ENCODE measurements around the gene MPDU1.

MPDU1 gene

GRCh38 chr17:7557775-7558543, 25.7 kb upstream of the MPDU1 start:
- no peaks in the 10 kb centered on the region for H3K9me3 ChIP-seq (replicated peaks in 1 of 2; ENCODE audit: control insufficient read depth in 2 of 2, insufficient read depth in 1 of 2, low read depth in 1 of 2, low read length in 2 of 2)
- peaks cover 22 to 24% of the 10 kb centered on the region in 2 donors for H3K4me1 ChIP-seq (ENCODE audit: control insufficient read depth in 2 of 2, insufficient read depth in 1 of 2, low read depth in 1 of 2, low read length in 2 of 2)
- no peak overlapping the region for H2BK120ac ChIP-seq (ENCODE audit: low read depth, low read length)
- H3K4ac ChIP-seq (ENCODE audit: low read length), result no peak overlapping the region
- no peaks in the 10 kb centered on the region for H3K36me3 ChIP-seq (replicated peaks in 1 of 2; ENCODE audit: control insufficient read depth in 2 of 2, insufficient read depth in 2 of 2, low read length in 2 of 2)
- H3K18ac ChIP-seq (ENCODE audit: low read length), result peak overlapping the region; percentile 84
- H2BK12ac ChIP-seq (ENCODE audit: low read length), result peak overlapping the region; percentile 30
- H4K91ac ChIP-seq (ENCODE audit: low read depth, low read length, poor library complexity), result no peak overlapping the region
- H4K8ac ChIP-seq (ENCODE audit: low read depth, low read length), result peak overlapping the region; percentile 29
- no peak overlapping the region for H3K27ac ChIP-seq (replicated peaks; ENCODE audit: low read length)
- H2BK5ac ChIP-seq (ENCODE audit: low read length), result no peak overlapping the region
- no peak overlapping the region for H3K14ac ChIP-seq (ENCODE audit: low read length)
- peaks cover 5% of the 10 kb centered on the region for H3K79me1 ChIP-seq (ENCODE audit: low read depth, low read length)
- peak overlapping the region; percentile 95 for H2AFZ ChIP-seq (ENCODE audit: low read length)
- no peak overlapping the region for H3K4me2 ChIP-seq (ENCODE audit: insufficient read depth, low read length, poor library complexity, severe bottlenecking)
- H3K23ac ChIP-seq (ENCODE audit: low read depth, low read length, poor library complexity), result no peak overlapping the region
- H3K9ac ChIP-seq (ENCODE audit: low read depth, low read length, poor library complexity), result peak overlapping the region; percentile 30
- H2BK15ac ChIP-seq (ENCODE audit: low read length), result peak overlapping the region; percentile 92
- H3K27me3 ChIP-seq (ENCODE audit: control insufficient read depth in 3 of 3, insufficient read depth in 3 of 3, low read depth in 1 of 3, low read length in 3 of 3), result no peaks in the 10 kb centered on the region
- no CpG with 5 or more reads among the region's 21 CpGs for WGBS, 2 donors (ENCODE audit: extremely low coverage in 2 of 2, insufficient read length in 2 of 2, insufficient replicate concordance in 1 of 2)
- no peak overlapping the region for H3K4me3 ChIP-seq (ENCODE audit: low read length in 2 of 2)
- peak overlapping the region; percentile 94 for H2AK5ac ChIP-seq (ENCODE audit: low read depth, low read length)
- DNase-seq (ENCODE audit: low spot score), result no peak

- no peak for DNase-seq (ENCODE audit: low spot score)
- Histone ChIP-seq H3K27ac (replicated peaks; ENCODE audit: low read length) (no peak within 1 kb of the TSS), H3K4me3 (ENCODE audit: low read length in 2 of 2) (no peak within 1 kb of the TSS)
Observed at GRCh38 chr17:7558544-7559319, 24.9 kb upstream of the MPDU1 start, which contains the start of gene TNFSF13. Gene TNFSF13, plus strand, starts transcription at chr17:7558750. Its CDS starts 290 bp downstream, at chr17:7559040.

GRCh38 chr17:7559320-7560171, 24.1 kb upstream of the MPDU1 start:
- peak overlapping the region; percentile 90 for H2BK15ac ChIP-seq (ENCODE audit: low read length)
- no CpG with 5 or more reads among the region's 18 CpGs for WGBS, 2 donors (ENCODE audit: extremely low coverage in 2 of 2, insufficient read length in 2 of 2, insufficient replicate concordance in 1 of 2)
- H2BK5ac ChIP-seq (ENCODE audit: low read length), result no peak overlapping the region
- no peak overlapping the region for H4K8ac ChIP-seq (ENCODE audit: low read depth, low read length)
- H3K27me3 ChIP-seq (ENCODE audit: control insufficient read depth in 3 of 3, insufficient read depth in 3 of 3, low read depth in 1 of 3, low read length in 3 of 3), result no peaks in the 10 kb centered on the region
- H3K4me3 ChIP-seq (ENCODE audit: low read length in 2 of 2), result no peak overlapping the region
- H3K27ac ChIP-seq (replicated peaks; ENCODE audit: low read length), result no peak overlapping the region
- H3K4ac ChIP-seq (ENCODE audit: low read length), result no peak overlapping the region
- no peak overlapping the region for H3K23ac ChIP-seq (ENCODE audit: low read depth, low read length, poor library complexity)
- H2AFZ ChIP-seq (ENCODE audit: low read length), result peak overlapping the region; percentile 94
- DNase-seq (ENCODE audit: low spot score), result no peak
- H3K36me3 ChIP-seq (replicated peaks in 1 of 2; ENCODE audit: control insufficient read depth in 2 of 2, insufficient read depth in 2 of 2, low read length in 2 of 2), result peaks cover 7 to 13% of the 10 kb centered on the region in 2 donors
- H2BK120ac ChIP-seq (ENCODE audit: low read depth, low read length), result no peak overlapping the region
- H3K4me2 ChIP-seq (ENCODE audit: insufficient read depth, low read length, poor library complexity, severe bottlenecking), result no peak overlapping the region
- H3K9ac ChIP-seq (ENCODE audit: low read depth, low read length, poor library complexity), result no peak overlapping the region
- H4K91ac ChIP-seq (ENCODE audit: low read depth, low read length, poor library complexity), result no peak overlapping the region
- H2AK5ac ChIP-seq (ENCODE audit: low read depth, low read length), result peak overlapping the region; percentile 58
- no peak overlapping the region for H3K14ac ChIP-seq (ENCODE audit: low read length)
- no peak overlapping the region for H2BK12ac ChIP-seq (ENCODE audit: low read length)
- no peak overlapping the region for H3K18ac ChIP-seq (ENCODE audit: low read length)
- H3K9me3 ChIP-seq (replicated peaks in 1 of 2; ENCODE audit: control insufficient read depth in 2 of 2, insufficient read depth in 1 of 2, low read depth in 1 of 2, low read length in 2 of 2), result no peaks in the 10 kb centered on the region
- H3K79me1 ChIP-seq (ENCODE audit: low read depth, low read length), result peaks cover 5% of the 10 kb centered on the region
- peaks cover 24 to 25% of the 10 kb centered on the region in 2 donors for H3K4me1 ChIP-seq (ENCODE audit: control insufficient read depth in 2 of 2, insufficient read depth in 1 of 2, low read depth in 1 of 2, low read length in 2 of 2)

More at GRCh38 chr17:7558544-7559319, 24.9 kb upstream of the MPDU1 start, which contains the start of gene TNFSF13:
- H3K27me3 ChIP-seq (ENCODE audit: control insufficient read depth in 3 of 3, insufficient read depth in 3 of 3, low read depth in 1 of 3, low read length in 3 of 3), result no peaks in the 10 kb centered on the region
- no peak within 1 kb of the TSS for H3K4me2 ChIP-seq (ENCODE audit: insufficient read depth, low read length, poor library complexity, severe bottlenecking)
- H3K36me3 ChIP-seq (replicated peaks in 1 of 2; ENCODE audit: control insufficient read depth in 2 of 2, insufficient read depth in 2 of 2, low read length in 2 of 2), result peaks cover under 1 to 5% of the 10 kb centered on the region in 2 donors
- H2BK120ac ChIP-seq (ENCODE audit: low read depth, low read length), result no peak within 1 kb of the TSS
- H2BK15ac ChIP-seq (ENCODE audit: low read length), result peak within 1 kb of the TSS; percentile 92
- no peaks in the 10 kb centered on the region for H3K9me3 ChIP-seq (replicated peaks in 1 of 2; ENCODE audit: control insufficient read depth in 2 of 2, insufficient read depth in 1 of 2, low read depth in 1 of 2, low read length in 2 of 2)
- H2BK12ac ChIP-seq (ENCODE audit: low read length), result peak within 1 kb of the TSS; percentile 30
- peak within 1 kb of the TSS; percentile 90 for H3K18ac ChIP-seq (ENCODE audit: low read length)
- no peak within 1 kb of the TSS for H4K91ac ChIP-seq (ENCODE audit: low read depth, low read length, poor library complexity)
- no peak within 1 kb of the TSS for H3K4ac ChIP-seq (ENCODE audit: low read length)
- H2AK5ac ChIP-seq (ENCODE audit: low read depth, low read length), result peak within 1 kb of the TSS; percentile 94
- peaks cover 5% of the 10 kb centered on the region for H3K79me1 ChIP-seq (ENCODE audit: low read depth, low read length)
- H2AFZ ChIP-seq (ENCODE audit: low read length), result peak within 1 kb of the TSS; percentile 95
- H3K23ac ChIP-seq (ENCODE audit: low read depth, low read length, poor library complexity), result no peak within 1 kb of the TSS
- H4K8ac ChIP-seq (ENCODE audit: low read depth, low read length), result peak within 1 kb of the TSS; percentile 29
- H2BK5ac ChIP-seq (ENCODE audit: low read length), result no peak within 1 kb of the TSS
- H3K9ac ChIP-seq (ENCODE audit: low read depth, low read length, poor library complexity), result peak within 1 kb of the TSS; percentile 30
- H3K4me1 ChIP-seq (ENCODE audit: control insufficient read depth in 2 of 2, insufficient read depth in 1 of 2, low read depth in 1 of 2, low read length in 2 of 2), result peaks cover 24 to 25% of the 10 kb centered on the region in 2 donors
- no peak within 1 kb of the TSS for H3K14ac ChIP-seq (ENCODE audit: low read length)
- WGBS, 2 donors (ENCODE audit: extremely low coverage in 2 of 2, insufficient read length in 2 of 2, insufficient replicate concordance in 1 of 2), result no CpG with 5 or more reads among the region's 16 CpGs

Data from neuronal stem cell (in vitro differentiated cells).